ENCODE data around the gene ATP6V0D1.

Gene ATP6V0D1

DNA sequence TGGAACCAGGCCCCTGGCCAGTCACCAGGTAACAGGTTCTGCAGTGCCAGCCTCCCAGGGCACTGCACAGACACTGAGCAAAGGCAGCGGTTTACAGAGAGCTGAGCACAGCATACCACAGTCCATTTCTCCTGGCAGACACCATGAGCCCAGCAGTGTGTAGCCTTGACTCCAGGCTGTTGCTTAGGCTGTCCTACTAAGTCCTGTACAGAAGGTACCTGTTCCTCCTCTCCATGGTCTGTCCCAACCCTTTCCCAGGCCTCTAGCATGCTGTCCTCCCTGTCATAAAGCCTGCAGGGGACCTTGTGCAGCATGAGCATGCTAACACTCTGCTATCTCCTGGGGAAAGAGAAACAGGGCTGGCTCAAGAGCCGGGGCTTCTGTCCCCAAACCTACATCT, 20.0 kb downstream of the ATP6V0D1 start:
- DNase-seq: no peak

DNA sequence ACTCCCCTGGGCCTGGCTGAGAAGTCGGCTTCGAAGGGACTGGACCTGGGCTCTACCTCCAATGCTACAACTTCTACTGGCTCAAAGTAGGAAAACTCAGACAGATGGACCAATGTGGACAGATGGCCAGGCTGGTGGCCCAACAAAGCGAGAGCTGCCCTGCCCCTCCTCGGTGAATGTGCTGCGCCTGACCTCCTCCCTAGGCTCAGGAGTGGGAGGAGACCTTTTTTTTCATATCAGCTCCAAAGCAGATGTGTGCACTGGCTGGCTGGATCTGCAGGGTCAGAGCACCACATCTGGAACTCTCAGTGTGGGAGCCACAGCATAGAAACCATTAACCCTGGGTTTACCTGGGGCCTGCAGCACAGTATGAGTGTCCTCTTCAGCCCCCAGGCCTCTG, 20.8 kb downstream of the ATP6V0D1 start:
- no peak for DNase-seq

DNA sequence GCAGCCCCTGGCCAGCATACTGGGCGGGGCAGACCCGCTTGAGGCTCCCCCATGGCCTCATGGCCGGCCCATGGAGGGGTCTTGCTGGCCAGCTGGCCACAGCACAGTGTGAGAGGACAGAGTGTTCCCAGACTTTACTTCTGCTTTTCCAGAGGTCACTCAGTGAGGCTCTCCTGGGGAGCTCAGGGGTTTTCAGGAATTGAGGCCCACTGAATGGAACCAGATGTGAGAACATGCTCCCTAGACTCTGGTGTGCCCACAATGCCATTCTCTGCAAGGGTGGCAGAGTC, 21.2 kb downstream of the ATP6V0D1 start:
- DNase-seq: no peak

DNA sequence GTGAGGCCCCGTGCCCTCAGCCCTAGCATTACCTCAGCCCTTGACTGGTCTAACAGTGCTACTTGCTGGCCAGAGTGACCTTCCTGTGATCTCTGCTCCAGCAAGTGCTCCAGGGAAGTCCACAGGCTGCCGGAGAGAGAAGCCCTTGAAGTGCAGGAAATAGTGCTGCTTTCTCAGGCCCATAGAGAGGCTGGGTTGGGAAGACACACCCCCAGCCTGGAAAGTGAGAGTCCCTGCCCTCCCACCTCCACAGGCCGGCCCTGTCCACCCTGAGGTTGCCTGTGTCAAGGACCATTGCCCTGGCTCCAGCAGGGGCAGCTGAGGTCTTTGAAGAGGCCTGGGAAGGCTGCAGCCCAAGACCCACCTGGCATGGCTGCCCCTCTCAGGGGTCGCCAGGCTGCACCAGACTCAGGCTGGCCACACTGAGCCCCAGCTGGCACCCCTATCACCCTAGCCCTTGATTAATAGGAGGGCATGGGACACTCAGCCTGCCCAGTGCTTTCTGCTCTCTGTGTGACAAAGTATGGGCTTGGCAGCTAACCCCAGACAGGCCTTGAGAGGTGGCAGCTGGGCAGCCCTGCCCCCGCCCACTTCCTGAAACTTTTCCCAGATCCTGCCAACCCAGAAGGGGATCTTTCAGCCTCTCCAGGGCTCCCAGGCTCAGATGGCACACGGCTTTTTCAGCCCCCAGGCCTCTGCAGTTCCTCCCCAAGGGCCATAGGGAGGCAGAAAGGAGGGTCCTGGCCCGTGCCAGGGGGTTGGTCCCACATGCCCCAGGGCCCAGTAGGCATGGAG, 21.7 kb downstream of the ATP6V0D1 start:
- no peak for DNase-seq

DNA sequence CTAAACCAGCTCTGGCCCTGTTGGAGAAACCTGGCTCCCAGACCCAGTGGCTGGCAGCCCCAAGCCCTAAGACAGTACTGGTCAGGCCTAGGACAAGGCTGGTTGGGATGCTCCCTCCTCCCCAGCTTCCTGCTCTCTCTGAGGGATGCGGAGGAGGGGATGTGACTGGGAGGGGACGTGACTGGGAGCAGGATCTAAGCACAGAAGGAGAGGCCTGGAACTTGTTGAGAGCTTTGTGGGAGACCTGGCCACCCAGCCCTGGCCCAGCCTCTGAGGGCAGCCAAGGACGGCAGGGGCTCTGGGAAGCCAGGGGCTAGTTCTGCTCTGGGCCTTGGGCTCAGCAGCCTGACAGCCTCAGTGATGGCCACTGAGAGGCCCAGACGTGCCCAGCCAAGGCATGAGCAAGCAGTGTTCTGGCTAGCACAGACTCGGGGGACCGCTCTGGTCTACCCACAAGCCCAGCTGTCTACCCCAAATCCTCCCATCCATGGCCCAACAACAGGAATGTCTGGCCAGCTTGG, 22.8 kb downstream of the ATP6V0D1 start:
- DNase-seq: no peak

DNA sequence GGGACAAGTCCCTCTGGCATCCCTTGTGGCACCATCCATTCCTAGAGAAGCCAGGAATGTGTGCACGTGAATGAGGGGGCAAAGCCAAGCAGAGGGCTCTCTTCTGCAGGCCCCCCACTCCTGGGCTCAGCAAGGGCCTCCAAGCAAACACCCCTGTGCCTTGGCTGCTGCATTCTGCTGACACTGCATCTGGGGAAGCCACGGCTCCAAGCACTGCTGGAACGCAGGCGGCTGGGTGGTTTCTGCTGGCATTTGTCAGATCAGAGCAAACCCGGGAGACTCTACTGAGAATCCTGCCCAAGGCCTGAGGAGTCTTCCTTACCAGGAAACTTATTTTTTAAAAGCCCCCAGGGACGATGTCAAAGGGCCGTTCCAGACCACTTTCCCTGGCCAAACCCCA, 23.3 kb downstream of the ATP6V0D1 start:
- no peak for DNase-seq

DNA sequence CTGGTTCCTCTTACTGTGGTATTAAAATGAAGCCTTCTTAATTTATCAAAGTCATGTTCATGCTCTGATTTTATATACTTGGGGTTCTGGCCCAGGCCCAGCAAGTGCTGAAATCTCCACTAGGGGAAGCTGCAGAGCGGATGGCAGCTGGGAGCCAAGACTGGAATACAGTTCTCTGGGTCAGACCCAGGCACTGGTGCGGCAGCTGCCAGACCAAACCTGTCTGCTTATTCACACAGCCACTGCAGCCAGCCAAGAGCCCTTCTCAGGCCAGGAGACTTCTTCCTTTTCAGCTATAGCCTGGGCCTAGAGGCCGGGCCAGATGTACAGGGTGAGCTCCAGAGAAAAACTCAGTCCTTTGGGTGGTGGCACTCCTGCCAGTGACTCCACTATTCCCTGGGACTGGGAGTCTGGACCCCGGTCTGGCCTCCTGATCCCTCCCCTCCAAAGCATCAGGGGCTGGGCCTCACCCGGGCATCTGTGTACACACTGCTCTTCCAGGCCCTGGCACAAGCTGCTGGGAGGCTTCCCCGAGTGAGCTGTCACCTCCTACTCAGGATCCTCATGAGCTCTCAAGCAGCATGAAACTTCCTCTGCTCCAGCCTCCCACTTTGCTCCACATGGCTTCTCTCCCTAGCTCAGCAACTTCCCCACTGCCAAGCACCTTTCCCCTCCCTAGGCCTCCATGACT, 24.4 kb downstream of the ATP6V0D1 start:
- no peak for DNase-seq

DNA sequence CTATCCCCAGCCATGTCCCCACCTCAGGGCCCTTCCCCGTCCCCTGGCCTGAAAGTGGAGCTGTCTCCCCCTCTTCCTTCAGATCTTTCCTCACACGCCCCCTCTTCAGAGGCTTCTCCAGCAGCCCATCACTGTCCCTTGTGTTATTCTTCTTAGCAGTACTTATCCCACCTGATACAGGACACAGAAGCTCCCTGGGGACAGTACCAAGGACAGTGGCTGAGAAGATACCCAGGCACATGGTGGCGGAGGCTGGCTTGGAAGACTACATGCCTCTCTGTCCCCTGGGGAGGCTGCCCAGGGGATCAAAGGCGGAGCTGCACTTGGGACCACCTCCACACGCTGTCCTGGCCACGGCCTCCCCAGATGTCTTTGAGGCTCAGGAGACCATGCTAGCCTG, 26.1 kb downstream of the ATP6V0D1 start:
- DNase-seq: no peak

DNA sequence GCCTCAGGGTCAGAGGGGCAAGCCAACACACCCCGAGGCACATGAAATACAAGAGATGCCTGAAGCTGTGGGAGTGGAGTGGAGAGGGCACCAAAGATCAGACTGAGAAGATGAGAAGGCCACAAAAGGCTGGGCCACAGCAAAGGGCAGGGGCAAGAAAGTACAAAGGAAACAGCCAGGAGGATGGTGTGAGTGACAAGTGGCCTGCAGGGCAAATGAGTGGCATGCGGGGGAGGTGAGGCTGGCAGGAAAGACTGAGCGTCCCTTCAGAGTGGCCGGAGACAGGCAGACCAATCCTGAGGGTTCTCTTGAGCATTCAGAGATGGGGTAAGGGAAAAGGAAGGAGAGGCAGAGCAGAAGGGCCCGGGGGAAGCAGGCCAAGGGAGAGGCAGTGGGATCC, 26.9 kb downstream of the ATP6V0D1 start:
- DNase-seq: no peak

DNA sequence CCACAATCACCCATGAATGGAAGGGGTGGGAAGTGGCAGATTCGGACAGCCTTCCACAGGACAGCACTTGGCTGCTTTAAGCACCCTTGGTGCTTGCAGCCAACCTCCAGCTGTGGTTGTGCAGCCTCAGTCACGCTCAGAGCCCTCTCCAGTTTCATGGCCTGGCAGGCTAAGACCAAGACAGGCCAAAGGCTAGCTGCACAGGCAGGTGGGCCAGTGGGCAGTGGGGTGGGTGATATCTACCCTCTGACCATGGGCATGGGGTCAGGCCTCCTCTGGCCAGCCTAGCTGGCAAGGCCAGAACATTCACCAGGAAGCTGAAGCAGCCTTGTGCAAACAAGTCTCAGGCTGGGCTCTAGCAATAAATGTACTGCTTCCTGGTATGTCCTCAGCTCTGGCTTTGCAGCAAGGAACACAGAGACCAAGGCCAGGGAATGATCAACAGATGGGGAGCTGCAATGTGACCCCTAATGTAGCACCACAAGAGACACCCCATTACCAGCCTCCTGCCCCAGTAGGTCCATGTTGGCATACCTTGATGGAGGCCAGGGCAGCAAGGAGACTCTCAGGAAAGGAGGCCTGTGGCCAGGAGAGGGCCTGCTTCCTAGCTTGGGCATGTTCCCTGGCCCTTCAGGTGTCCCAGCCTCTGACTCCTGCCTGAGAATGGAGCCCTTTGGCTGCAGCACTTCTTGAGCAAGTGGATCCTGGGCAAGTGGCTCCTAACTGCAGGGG, 29.1 kb downstream of the ATP6V0D1 start:
- DNase-seq: no peak

DNA sequence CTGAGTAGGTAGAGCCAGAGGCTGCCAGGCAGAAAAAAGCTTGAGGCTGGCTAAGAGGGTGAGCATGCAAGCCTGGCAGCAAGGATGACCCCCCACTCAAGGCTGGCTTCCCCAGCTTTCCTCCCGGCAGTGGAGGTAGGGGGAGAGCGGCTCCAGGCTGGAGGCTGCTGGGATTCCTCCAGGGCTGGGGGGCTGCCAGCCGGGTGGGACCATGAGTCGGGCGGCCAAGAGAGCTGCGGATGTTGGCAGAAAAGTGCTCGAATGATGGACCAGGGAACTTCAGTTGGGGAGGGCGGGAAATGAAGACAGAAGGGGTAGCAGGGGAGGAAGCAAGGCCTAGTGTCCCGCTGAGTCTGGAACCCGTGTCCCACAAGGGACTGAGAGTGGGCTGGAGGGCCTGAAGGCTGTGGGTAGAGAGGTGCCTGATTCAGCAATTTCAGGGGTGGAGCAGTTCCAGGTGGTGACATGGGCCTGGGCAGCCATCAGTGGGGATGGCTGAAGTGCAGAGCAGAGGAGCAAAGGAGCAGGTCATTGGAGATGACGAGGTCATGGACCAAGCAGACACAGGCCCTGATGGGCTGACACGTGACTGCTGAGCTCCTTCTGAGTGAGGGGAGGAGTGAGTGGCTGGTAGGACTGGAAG, 29.8 kb downstream of the ATP6V0D1 start:
- DNase-seq: no peak

DNA sequence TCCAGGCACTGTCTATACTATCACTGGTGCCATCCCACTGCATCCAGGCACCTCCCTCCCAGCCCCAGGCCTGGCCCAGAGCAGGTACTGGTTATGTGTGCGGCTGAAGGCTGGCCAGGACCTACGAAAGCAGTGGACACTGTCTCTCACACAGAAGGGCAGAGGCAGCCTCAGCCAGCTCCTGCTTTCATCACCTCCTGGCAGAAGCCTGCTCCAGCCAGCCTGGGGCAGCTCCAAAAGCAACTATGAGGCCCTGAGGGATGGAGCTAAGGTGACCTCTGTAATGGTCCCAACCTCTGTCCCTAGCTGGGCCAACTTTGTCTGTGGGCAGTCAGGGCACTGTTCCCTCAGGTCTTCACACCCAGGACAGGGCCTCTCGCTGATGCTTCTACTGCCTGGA, 31.2 kb downstream of the ATP6V0D1 start:
- no peak for DNase-seq

DNA sequence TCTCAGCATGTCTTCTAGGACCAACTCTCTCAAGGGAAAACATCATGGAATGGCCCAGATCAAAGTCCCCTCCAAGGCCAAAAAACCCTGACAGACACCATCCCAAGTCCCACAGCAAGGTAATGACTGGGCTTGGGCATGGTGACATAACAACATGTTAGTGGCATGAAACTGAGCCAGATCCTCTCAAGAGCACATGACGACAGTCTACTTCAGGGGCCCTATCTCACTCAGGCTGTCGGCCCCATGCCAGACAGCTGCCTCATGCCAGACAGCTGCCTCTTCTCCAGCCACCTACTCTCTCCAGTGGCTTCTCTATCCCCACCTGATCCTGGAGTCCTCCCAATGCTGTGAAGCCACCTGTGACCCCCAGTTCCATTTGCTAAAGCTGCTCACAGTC, 31.6 kb downstream of the ATP6V0D1 start:
- no peak for DNase-seq

DNA sequence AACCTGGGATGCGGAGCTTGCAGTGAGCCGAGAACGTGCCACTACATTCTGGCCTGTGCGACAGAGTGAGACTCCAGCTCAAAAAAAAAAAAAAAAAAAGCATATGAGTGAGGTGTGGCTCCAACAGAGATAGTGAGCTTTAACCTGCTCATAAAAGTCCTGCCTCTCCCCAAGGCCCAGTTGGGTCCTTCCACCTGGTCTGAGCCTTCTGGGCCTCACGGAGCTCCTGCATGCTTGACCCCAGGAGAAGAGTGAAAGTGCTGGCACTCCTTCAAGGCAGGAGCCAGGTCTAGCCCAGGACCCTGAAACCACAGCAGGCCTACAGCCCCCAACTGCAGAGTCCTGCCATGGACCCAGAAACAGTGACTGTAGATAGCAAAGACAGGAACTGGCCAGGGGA, 32.4 kb downstream of the ATP6V0D1 start:
- DNase-seq: no peak

DNA sequence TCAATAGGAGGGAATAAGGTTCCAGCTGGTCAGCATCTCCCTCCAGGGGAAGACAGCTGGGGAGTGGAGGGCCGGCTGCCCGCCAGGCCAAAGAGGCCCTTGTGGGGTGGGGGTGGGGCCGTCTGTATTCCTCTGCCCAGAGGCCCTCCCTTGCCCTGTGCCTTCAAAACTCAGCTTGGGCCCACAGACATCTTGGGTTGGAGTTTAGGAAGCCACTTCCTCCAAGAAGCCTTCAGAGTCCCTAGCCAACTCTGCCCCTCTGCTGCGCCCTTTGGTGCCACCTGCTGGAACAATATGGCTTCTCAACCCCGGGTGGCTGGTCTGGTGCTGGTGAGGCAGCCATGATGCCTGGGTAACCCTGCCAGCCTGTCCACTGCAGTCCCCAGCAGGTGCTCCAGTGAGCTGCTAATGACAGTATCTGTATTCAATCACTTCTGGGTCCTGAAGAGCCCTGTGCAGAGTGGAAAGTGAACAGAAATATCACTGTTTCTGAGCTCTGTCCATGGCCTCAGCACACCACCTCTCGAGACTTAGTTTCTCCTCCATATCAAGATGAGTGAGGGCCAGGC, 33.4 kb downstream of the ATP6V0D1 start:
- DNase-seq: peak; percentile 35

DNA sequence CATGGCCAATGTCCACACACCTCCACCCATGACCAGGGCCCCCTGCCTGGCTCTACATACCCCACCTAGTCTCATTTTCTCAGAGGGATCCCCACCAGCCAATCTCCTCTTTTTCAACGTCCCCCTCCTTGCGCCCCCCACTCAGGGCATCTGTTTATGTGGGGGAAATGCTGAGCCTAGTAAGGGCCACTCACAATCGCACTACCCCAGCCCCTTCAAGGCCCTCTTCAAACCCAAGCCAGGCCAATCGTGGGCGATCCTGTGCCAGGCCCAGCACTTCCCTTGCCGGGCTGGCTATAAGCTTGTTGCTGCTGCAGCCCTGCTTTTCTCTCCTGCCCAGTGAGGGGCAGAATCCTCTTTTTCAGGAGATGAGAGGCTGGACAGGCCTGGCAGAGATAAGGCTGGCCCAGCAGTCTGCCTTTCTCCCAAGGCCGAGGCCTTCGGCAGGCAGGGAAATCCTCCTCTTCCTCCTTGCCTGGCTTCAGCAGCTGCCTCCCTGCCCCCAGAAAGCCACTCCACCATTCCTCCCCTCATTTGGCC, 33.9 kb downstream of the ATP6V0D1 start:
- DNase-seq: no peak

DNA sequence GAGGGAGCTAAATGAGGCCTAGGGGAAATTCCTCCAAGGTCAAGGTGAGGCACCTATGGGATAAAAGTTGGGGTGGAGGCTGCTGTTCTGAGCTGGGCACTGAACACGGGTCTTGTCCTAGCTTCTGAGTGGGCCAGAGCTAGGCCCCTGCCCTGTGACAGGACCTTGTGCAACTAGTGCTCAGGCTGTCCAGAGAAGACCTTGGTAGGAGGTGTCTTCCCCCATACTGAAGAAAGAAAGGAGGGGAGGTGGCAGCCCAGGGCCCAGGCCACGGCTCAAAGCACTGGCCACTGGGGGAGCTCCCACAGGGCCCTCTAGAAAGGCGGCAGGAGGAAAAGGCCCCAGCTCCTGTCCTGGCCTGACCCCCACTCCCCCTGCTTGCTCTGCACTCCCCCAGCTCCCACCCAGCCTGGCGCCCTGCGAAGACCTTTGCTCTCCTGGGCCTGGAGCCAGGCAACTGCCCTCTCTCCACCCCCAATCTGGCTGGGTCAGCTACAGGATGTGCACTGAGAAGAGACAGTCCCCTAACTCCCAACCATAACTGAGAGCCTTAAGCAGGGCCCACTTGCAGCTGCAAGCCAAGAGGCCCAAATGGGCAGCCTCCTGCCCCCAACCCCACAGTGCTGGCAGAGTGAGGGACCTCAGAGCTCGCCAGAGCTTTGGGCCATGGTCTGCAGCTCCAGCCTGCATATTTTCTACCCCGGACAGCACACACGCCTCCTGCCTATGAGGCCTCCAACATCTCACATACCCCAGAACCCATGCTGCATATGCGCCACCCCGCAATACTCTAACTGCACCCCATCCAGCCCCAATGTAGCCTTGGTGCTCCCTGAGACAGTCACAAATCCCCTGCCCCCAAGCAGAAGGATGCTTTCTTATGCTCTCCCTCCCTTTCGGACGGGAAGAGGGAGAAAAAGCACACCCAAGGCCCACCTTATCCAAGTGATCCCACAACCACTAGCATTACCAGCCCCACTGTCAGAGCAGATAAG, 34.7 kb downstream of the ATP6V0D1 start:
- no peak for DNase-seq

DNA sequence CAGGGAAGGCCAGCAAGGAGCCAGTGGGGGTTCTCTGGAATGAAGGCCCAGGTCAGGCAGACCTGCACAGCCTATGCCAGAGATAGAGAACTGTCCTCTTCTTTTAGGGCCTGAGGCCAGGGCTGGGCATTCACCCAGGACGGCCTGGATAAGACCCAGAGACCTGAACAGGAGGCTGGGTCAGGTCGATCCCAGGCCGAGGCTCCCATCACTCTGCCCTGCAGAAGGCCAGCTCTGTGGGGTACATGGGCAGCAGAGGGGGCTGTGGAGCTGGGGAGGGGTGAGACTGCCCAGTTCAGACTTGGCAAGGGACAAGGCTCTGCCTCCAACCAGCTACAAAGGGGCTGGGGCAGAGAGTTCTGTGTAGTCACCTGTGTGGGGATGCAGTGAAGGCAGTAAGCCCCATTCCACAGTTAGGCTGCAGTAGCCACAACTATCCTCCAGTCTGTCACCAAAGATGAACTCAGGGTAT, 35.5 kb downstream of the ATP6V0D1 start:
- DNase-seq: no peak

DNA sequence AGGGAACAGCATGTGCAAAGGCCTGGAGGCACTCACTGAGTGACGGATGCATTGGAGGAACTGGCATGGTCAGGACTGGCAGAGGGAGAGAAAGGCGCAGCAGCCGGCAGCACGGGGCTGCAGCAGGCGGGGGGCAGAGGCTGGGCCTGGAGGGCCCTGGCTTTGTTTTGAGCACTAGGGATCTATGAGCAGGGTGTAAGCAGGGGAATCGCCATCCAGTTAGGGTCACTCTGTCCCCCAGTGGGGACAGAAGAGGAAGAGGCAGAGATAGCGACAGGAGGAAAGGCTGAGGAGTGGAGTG, 35.9 kb downstream of the ATP6V0D1 start:
- no peak for DNase-seq

DNA sequence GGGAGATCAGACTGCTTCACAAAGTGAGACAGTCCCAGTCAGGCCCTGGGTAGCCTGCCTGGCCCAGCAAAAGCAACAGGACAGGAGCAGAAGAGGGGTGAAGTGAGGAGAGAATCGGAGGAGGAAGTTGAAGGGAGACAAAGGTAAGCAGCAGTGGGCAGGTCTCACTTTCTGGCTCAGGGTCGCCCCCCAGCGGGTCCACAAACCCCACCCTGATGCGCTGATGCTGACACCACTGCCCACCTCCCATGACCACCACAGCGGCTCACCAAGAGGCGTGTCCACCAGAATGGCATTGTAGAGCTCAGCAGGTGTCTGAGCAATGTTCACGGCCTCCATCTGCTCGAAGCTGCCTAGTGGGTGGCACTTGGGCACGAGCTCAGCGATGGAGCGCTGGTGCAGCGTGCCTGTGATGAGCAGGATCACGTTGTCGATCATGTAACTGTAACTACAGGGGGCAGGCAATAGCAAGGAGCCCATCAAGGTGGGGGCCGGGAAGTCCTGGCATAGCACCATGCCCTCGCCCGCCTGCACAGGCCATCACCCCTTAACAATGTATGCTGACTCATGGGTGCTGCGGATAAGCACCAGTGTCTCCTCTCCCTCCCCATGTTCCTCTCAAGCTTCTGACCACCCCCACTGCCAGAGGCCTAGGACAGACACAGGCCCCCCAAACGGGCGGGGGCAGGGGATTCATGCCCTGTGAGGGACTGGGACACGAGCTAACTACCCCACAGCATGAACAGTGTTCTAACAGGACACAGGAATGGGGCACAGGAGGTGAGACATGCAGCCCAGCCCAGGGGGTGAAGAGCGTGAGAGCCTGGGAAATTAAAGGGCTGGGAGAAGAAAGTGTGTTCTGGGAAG, 36.5 kb downstream of the ATP6V0D1 start:
- no peak for DNase-seq

DNA sequence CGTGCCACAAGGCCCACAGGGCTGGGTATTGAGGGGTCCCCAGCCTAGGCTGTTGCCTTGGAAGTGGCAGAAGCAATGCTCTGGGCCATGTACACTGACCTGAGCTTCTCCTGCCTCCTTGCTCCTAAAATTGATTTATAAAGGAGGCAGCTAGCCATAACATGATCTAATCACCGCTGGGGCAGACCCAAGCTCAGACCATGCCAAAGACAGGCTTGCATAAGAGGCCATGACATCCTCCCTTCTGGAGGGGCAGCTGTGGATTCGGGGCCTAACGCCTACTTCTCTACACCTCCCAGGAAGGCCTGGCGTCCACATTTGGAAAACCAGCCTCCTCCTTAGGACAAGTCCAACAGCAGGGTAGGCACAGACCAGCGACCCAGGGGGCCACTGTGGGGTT, 37.7 kb downstream of the ATP6V0D1 start:
- DNase-seq: no peak

All from activated effector memory CD4-positive, alpha-beta T cell treated with Interleukin-2 at 50 U/mL for 16 hours (primary cell).